PC-3 (cell line): ENCODE measurements around the gene MEG3. TPM values are rescaled to one million over a fixed set of nuclear protein-coding genes. Genes with fewer than 3 reads are reported as not detected.

ENCODE experiments used
- ATAC-seq: fragments of 200-7000 bp; cut with Tn5 transposase; 2 replicates; pipeline ENCODE4 v1.9.1; 2020; ENCODE audit warnings: mild to moderate bottlenecking, moderate library complexity
- BruUV-seq: library from RNA; stranded (reverse); fragments of 400-500 nt; replicated peaks from 2 replicates; lab custom pipeline; 2021; lab: Mats Ljungman, UMichigan
- CTCF ChIA-PET: fragments of 300-600 bp; sonication (Branson Sonifier 250); formaldehyde crosslinking; loops from one replicate; lab custom pipeline; 2022; ENCODE audit warnings: antibody characterized with exemption; lab: Charles Lee
- POLR2A ChIA-PET: fragments of 300-600 bp; sonication (Branson Sonifier 250); formaldehyde crosslinking; loops from one replicate; lab custom pipeline; 2022; ENCODE audit warnings: antibody characterized with exemption; ENCODE audit not compliant: unreplicated experiment; lab: Charles Lee
- DNase-seq: peaks from one replicate; pipeline ENCODE4 v3.0.0-alpha.2; 2015
- H2AFZ ChIP-seq: fragments of 300-600 bp; sonication (generic); 2 replicates; pipeline ENCODE4 v1.6.0; 2016; ENCODE audit warnings: antibody characterized with exemption, low read length
- H3F3A ChIP-seq: fragments of 300-600 bp; sonication (generic); one replicate; pipeline ENCODE4 v1.6.0; 2017; ENCODE audit warnings: antibody characterized with exemption, low read length, control low read depth, mild to moderate bottlenecking; ENCODE audit not compliant: unreplicated experiment
- H3K27ac ChIP-seq: fragments of 300-600 bp; sonication (generic); 2 replicates; pipeline ENCODE4 v1.5.1; 2016; ENCODE audit warnings: mild to moderate bottlenecking, low read length
- H3K27me3 ChIP-seq: fragments of 300-600 bp; sonication (generic); 2 replicates; pipeline ENCODE4 v1.6.1; 2016; ENCODE audit warnings: low read length, mixed read lengths
- H3K36me3 ChIP-seq: fragments of 300-600 bp; sonication (generic); 2 replicates; pipeline ENCODE4 v1.6.1; 2016; ENCODE audit warnings: low read depth, mixed run types, low read length, mixed read lengths
- H3K4me1 ChIP-seq: fragments of 300-600 bp; sonication (generic); 2 replicates; pipeline ENCODE4 v1.5.1; 2016; ENCODE audit warnings: low read length; ENCODE audit not compliant: insufficient read depth
- H3K4me2 ChIP-seq: fragments of 300-600 bp; sonication (generic); 2 replicates; pipeline ENCODE4 v1.6.0; 2016; ENCODE audit warnings: low read length
- H3K4me3 ChIP-seq: fragments of 300-600 bp; sonication (generic); 2 replicates; pipeline ENCODE4 v1.5.1; 2016; ENCODE audit warnings: mild to moderate bottlenecking, low read length, mixed read lengths
- H3K79me2 ChIP-seq: fragments of 300-600 bp; sonication (generic); 2 replicates; pipeline ENCODE4 v1.6.1; 2017; ENCODE audit warnings: low read length, mixed read lengths
- H3K9ac ChIP-seq: fragments of 300-600 bp; sonication (generic); 2 replicates; pipeline ENCODE4 v1.6.0; 2016; ENCODE audit warnings: mild to moderate bottlenecking, low read length
- H3K9me2 ChIP-seq: fragments of 300-600 bp; sonication (generic); replicated peaks from 2 replicates; pipeline ENCODE4 v1.6.1; 2016; ENCODE audit warnings: mixed run types, low read length, mixed read lengths
- H3K9me3 ChIP-seq: fragments of 300-600 bp; sonication (generic); 2 replicates; pipeline ENCODE4 v1.6.1; 2016; ENCODE audit warnings: low read length, mixed read lengths
- H4K20me1 ChIP-seq: fragments of 300-600 bp; sonication (generic); 2 replicates; pipeline ENCODE4 v1.6.1; 2016; ENCODE audit warnings: low read length, mixed read lengths
- CTCF ChIP-seq: fragments of 300-600 bp; sonication (generic); conservative IDR thresholded peaks from 2 replicates; pipeline ENCODE4 v1.5.1; 2017; ENCODE audit warnings: antibody characterized with exemption, low read depth, mild to moderate bottlenecking, low read length
- EZH2 ChIP-seq: fragments of 300-600 bp; sonication (generic); IDR thresholded peaks from one replicate; pipeline ENCODE4 v1.6.1; 2017; ENCODE audit warnings: antibody characterized with exemption, mild to moderate bottlenecking, low read length; ENCODE audit not compliant: unreplicated experiment
- EZH2phosphoT487 ChIP-seq: fragments of 300-600 bp; sonication (generic); IDR thresholded peaks from 2 replicates; pipeline ENCODE4 v1.6.1; 2018; ENCODE audit warnings: mild to moderate bottlenecking, antibody characterized with exemption, low read length, borderline replicate concordance
- intact Hi-C: fragments of 100-400 bp; cut with micrococcal nuclease; formaldehyde crosslinking; loops from 2 replicates; pipeline ENCODE4 v1.9.0; 2023
- total RNA-seq: library from RNA; depleted of rRNA; stranded (reverse); fragments of >200 nt; gene quantifications from 2 replicates; pipeline ENCODE4 v1.2.3, GENCODE V29; 2014

MEG3 gene
- total RNA-seq, 1 experiment from 2014 or later, result not detected

- intact Hi-C loops, result no loop called here
- no peaks in the 10 kb centered on the region for H3K4me1 ChIP-seq
- no peak overlapping the region for H3K4me3 ChIP-seq
- H3F3A ChIP-seq, result no peaks in the 10 kb centered on the region
- H4K20me1 ChIP-seq, result no peaks in the 10 kb centered on the region
- no peak for TF ChIP-seq EZH2phosphoT487
- no peak for TF ChIP-seq EZH2
- TF ChIP-seq CTCF, result no peak
- ChIA-PET POLR2A (no interaction called here), CTCF (no interaction called here)
- no peak overlapping the region for H3K27ac ChIP-seq
- H3K9me2 ChIP-seq, result no peaks in the 10 kb centered on the region
- no peak overlapping the region for H2AFZ ChIP-seq
- ATAC-seq, result no peak
- no peaks in the 10 kb centered on the region for H3K36me3 ChIP-seq
- peaks cover 2% of the 10 kb centered on the region; the same call in 1 of the 2 replicates for H3K27me3 ChIP-seq
- DNase-seq, result no peak
- no peaks in the 10 kb centered on the region for H3K79me2 ChIP-seq
- no peak overlapping the region for H3K9ac ChIP-seq
- no peaks in the 10 kb centered on the region for H3K9me3 ChIP-seq
- BruUV-seq, result no TSS peak
- no peak overlapping the region for H3K4me2 ChIP-seq
Observed at GRCh38 chr14:100888789-100889315, 62.9 kb downstream of the MEG3 start.

GRCh38 chr14:100889641-100890040 lies 63.7 kb downstream of the MEG3 start:
- intact Hi-C loops, result no loop called here

More at GRCh38 chr14:100889641-100890040, 63.7 kb downstream of the MEG3 start:
- ATAC-seq (no peak), DNase-seq (no peak)
- no peaks in the 10 kb centered on the region for H3K9me2 ChIP-seq
- CTCF ChIA-PET, result no interaction called here
- H3K4me1 ChIP-seq, result no peaks in the 10 kb centered on the region
- TF ChIP-seq CTCF, result no peak
- TF ChIP-seq EZH2, result no peak
- TF ChIP-seq EZH2phosphoT487, result no peak
- H3K36me3 ChIP-seq, result no peaks in the 10 kb centered on the region
- BruUV-seq, result no TSS peak
- no peak overlapping the region for H3K9ac ChIP-seq
- POLR2A ChIA-PET, result no interaction called here
- H3K27ac ChIP-seq, result no peak overlapping the region
- peaks cover 2% of the 10 kb centered on the region; the same call in 1 of the 2 replicates for H3K27me3 ChIP-seq
- H3F3A ChIP-seq, result no peaks in the 10 kb centered on the region
- H3K79me2 ChIP-seq, result no peaks in the 10 kb centered on the region
- no peak overlapping the region for H2AFZ ChIP-seq
- H4K20me1 ChIP-seq, result no peaks in the 10 kb centered on the region
- no peak overlapping the region for H3K4me3 ChIP-seq
- no peak overlapping the region for H3K4me2 ChIP-seq
- no peaks in the 10 kb centered on the region for H3K9me3 ChIP-seq
